CD4-positive, alpha-beta T cell treated with Interleukin-4 for 4 hours (primary cell): ENCODE results near the gene VPS16.
"Not testable (repeated sequence)": the region's sequence is repeated elsewhere in the genome, so short reads cannot be mapped to it uniquely, and the experiment has no call there.

ENCODE experiments used
- DNase-seq: peaks from one replicate; pipeline ENCODE4 v3.0.0-alpha.2; 2020

Gene VPS16

DNA sequence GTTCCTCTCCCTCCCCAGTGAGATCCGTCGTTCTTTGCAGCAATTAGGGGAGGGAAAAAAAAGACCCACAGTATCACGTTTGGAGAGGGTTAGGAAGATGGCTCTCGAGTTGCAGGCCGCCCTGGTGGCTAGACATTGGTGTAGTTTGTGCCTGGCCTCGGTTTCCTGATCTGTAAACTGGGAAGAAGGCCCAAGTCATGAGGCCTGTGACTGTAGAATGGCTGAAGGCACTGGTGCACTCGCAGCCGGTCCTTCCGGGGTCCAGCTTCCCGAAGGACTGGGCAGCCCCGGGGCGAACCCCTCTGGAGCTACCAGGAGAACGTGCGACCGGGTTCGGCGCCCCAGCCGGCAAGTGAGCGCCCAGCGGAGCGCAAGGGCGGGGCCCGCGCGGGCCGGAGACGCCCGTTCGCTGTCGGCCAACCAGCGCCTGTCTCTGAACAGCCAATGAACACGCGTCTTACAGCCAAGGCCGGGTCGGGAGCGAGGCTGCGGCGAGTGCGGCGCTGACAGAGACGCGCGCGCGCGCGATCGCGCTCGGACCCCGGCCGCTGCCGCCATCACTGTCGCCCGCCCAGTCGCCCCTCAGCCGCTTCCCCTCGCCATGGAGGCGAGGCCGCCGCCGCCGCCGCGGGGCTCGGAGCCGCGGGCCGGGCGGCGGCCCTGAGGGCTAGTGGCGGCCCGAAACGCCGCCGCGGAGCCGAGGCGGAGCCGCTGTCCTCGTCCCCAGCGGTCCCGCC, 32.6 kb downstream of the VPS16 start, which contains the start of gene PTPRA:
Gene PTPRA, plus strand, starts transcription at position 472 of the 737 bp plus-strand sequence. CDS start 90,797 bp downstream, outside the sequence.
- peak; percentile 91 for DNase-seq

DNA sequence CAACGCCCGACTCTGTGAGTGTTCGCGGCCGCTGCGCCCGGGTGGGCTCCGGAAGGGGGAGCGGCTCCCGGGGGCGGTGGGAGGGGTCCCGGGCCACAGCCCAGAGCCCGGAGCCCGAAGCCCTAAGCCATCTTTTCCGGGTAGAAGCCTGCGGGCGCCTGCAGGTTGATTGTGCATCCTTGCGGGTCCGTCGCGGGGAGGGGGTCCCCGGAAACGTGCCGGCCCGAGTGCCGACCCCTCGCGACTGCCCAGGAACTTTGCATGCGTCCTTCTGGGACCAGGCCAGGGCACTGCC, 33.1 kb downstream of the VPS16 start:
- DNase-seq: peak; percentile 51

DNA sequence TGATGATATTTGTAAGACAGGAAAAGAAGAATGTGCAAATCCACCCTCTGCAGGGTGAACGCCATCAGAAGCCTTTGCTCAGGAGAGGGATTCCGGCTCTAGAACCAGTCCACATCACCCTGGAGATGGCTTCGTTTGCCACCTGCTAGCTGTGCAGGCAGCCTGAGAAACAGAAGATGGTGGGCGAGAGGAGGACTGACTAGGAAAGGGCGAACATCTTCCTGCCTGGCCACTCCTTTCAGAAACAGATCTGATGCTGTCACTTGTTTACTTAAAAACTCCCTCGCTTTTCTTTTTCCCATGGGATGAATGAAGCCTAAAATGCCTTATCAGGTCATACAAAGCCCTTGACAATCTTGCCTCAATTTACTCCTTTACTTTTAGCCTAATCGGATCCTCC, 33.9 kb downstream of the VPS16 start:
- no peak for DNase-seq

DNA sequence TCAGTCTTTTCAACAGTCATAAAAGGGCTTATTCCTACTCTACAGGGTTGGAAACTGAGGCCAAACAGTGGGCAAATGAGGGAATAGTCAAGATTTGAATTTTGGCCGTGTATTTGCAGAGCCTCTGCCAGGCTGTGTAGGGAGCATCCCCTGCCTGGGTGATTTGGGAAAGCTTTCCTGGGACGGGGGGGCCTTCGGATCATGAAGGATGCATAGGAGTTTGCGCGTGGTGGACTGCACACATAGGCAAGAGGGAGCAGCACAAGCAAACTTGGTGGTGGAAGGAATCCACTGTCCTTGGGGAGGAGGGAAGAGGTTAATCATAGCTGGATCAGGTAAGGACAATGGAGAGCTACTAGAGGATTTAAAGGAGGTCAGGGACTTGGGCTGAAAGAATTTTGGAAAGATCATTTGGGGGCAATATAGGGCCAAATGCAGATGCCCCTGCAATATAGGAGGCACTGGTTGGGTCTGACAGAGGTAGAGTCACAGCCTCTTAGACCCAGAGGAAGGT, 35.2 kb downstream of the VPS16 start:
- DNase-seq: no peak

DNA sequence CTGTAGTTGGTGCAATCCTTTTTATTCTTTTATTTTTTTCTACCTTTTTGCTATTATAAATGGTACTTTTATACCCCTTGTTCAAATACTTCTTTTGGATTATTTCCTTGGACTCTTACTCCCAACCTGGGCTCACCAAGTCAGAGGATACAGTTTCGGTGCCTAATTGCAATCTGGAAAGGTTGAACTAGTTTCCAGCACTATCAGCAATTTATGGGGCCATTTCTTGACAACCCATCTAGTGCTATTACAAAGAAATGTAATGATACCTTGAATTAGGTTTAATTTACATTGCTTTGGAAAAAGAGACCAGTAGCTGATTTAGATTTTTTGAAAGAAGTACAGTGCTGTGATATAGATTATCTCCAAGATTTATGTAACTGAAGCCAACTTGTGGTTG, 38.0 kb downstream of the VPS16 start:
- no peak for DNase-seq

DNA sequence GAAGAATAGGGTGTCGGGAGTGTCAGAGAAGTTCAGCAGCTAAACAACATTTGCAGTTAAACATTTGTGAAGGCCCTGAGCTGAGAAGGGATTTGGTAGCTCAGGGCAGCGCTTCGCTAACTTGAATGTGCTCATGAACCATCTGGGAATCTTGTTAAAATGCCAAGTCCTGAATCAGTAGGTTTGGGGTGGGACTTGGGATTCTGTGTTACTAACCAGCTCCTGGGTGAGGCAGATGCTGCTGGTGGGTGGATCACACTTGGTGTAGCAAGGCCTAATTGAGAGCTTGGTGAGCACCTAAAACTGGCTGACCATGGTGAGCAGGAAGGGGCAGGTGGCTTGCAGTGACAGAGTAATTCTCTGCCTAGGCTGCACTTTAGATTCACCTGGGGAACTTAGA, 38.6 kb downstream of the VPS16 start:
- no peak for DNase-seq

DNA sequence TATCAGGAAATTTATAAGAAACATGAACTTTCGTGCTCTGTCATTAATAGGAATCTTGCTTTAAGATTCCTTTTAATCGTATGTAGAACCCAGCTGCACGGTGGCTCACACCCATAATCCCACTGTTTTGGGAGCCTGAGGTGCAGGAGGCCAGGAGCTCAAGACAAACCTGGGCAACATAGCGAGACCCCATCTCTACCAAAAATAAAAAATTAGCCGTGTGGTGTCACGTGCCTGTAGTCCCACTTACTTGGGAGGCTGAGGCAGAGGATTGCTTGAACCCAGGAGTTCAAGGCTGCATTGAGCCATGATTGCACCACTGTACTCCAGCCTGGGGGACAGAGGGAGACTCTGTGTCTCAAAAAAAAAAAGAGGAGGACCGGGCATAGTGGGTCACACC, 40.1 kb downstream of the VPS16 start:
- DNase-seq: no peak

DNA sequence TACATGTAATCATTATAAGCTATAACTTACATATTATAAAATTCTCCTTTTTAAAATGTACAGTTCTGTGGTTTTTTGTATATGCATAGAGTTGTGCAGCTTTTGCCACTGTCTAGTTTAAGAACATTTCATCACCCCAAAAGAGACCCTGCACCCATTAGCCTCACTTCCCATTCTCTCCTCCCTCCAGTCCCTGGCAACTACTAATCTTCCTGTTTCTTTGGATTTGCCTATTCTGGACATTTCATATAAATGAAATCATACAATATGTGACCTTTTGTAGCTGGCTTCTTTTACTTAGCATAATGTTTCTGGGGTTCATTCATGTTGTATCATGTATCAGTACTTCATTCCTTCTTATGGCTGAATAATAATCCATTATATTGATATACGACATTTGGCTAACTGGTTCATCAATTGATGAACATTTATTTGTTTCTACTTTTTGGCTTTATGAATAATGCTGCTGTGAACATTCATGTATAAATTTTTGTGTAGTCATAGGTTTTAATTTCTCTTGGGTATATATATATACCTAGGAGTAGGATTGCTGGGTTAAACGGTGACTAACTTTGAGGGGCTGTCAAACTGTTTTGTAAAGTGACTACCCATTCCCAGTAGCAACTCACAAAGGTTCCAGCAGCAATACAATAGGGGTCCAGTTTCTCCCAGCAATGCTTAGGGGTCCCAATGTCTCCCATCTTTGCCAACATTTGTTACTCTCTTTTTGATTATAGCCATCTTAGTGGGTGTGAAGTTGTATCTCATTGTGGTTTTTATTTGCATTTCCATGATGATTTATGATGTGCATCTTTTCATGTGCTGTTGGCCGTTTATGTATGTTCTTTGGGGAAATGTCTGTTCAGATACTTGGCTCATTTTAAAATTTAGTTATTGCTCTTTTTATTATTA, 43.4 kb downstream of the VPS16 start:
- DNase-seq: no peak

DNA sequence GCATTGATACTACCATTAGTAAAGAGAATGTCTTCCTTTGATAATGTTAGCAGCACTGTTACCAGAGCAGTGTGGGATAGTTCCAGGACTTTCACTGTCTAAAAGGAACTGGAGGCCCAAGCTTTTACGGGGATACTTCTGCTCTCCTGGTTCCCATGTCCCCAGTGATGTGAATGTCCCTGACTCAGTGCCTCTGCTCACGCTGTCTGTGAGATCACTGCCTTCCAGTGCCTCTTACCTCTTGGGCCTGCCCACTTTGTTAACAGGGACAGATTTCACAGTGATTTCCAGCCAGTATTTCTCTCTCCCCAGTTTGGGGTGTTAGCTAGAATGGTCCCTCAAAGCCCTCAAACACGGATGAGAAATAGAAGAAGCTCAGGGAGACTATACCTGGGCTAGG, 47.2 kb downstream of the VPS16 start:
- DNase-seq: no peak

DNA sequence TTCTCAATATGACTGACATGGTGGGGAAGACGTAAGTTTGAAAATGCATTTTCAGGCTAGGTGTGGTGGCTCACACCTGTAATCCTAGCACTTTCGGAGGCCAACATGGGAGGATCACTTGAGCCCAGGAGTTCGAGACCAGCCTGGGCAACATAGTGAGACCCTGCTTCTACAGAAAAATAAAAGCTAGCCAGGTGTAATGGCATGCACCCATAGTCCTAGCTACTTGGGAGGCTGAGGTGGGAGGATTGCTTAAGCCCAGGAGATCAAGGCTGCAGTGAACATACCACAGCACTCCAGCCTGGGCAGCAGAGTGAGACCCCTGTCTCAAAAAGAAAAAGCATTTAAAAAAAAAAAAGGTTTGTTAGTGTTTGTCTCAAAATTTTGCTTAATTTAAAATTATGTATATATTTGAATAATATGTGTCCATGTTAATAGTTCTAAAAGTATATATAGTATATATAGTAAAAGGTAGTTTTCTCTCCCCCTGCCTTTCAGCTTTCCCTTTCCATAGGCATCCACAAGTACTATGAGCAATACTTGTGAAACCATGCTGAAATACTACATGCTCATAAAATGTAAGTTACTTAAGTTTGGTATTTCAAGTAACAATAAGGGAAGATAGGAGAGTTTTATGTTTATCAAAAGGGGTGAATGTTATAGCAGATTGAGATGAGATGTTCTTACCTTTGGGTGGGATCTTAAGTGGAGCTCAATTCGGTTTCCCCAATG, 47.8 kb downstream of the VPS16 start:
- no peak for DNase-seq

DNA sequence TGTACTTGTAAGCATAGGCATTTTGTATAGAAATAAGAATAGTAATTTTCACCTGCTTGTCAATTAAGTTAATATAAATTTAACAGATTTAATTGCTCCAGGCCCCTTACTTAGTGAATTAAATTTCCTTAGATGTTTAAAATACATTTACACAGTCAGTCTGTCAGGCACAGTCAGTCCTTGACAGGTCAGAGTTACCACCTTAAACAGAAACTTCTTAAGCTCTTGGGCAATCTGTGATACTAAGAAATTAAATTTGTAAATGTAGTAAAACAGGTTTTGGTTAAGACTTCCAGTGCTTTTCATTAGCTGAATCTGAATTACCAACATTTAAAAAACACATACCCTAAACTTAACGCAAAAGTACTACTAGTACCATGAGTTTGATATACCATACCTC, 48.7 kb downstream of the VPS16 start:
- DNase-seq: no peak

DNA sequence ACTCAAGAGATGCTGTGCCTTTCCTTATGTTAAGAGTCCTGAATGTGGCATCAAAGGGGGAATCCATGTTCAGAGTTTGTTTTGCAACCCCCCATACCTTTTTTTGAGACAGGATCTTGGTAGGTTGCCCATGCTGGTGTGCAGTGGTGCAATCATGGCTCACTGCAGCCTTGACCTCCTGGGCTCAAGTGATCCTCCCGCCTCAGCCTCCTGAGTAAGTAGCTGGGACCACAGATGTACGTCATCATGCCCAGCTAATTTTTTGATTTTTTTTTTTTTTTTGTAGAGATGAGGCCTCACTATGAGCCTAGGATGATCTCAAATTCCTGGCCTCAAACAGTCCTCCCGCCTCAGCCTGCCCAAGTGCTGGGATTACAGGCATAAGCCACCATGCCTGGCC, 49.3 kb downstream of the VPS16 start:
- no peak for DNase-seq

DNA sequence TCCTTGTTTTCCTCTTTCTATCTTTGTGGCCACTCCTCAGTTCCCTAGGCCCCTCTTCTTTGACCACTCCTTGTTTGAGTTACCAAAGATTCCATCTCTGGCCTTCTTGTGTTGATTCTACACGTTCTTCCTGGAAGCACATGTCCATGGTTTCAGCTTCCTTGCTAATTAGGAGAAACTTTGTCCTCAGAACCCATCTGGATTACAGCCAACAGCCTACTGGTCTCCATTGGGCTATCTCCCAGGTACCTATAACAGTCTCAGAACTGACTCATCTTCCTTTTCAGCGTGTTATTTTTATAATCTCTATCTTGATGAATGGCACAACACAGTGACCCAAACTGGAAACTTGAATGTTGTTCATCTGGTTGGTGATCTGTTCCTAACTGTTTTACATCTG, 50.2 kb downstream of the VPS16 start:
- no peak for DNase-seq

DNA sequence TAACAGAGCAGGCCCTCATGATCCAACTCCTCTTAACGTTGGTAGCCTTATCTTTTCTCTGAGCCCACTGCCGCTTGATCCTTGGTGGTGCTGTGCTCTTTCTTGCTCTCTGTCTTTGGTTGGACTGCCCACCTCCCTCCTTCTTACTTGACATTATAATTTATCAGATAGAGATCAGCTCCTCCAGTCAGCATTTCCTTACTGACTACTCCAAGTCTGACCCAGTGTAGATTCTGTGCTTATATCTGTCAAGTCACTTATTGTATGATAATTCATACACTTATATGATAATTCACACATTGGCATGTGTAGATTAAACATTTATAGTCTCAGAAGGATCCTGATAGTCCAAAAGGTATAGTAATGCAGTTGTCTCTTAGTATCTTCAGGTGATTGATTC, 50.8 kb downstream of the VPS16 start:
- no peak for DNase-seq

DNA sequence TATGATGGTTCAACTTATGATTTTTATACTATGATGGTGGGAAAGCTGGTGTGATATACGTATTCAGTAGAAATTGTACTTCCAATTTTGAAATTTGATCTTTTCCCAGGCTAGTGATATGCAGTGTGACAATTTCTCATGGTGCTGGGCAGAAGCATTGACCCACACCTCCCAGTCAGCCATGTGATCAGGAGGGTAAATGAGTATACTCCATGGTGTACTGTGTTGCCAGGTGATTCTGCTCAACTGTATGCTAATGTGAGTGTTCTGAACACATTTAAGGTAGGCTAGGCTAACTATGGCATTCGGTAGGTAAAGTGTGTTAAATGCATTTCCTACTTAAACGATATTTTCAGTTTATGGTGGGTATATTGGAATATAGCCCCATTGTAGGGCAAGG, 51.8 kb downstream of the VPS16 start:
- DNase-seq: no peak

DNA sequence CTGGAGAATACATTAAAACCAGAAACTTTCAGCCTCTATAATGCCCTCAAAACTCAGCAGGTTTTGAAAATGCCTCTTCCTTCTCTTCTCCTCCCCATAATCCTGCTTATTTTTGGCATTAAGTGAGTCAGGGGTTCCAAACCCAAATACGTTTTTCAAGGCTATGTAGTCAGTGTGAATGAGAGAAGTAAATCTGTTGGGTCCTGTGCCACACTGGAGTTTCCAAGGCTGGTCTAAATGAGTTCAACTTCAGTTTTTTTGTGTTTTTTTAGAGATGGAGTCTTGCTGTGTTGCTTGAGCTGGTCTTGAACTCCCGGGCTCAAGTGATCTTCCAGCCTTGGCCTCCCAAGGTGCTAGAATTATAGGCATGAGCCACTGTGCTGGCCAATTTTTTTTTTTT, 53.7 kb downstream of the VPS16 start:
- DNase-seq: no peak

DNA sequence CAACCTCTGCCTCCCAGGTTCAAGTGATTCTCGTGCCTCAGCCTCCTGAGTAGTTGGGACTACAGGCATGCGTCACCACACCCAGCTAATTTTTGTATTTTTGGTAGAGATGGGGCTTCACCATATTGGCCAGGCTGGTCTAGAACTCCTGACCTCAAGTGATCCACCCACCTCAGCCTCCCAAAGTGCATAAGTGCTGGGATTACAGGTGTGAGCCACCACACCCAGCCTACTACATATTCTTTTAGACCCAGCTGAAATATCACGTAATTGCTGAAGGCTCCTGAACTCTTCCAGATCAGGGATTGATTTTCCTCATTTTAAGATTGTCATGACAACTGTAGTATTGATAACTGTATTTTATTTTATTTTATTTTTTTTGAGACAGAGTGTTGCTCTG, 54.6 kb downstream of the VPS16 start:
- not testable (repeated sequence) for DNase-seq

DNA sequence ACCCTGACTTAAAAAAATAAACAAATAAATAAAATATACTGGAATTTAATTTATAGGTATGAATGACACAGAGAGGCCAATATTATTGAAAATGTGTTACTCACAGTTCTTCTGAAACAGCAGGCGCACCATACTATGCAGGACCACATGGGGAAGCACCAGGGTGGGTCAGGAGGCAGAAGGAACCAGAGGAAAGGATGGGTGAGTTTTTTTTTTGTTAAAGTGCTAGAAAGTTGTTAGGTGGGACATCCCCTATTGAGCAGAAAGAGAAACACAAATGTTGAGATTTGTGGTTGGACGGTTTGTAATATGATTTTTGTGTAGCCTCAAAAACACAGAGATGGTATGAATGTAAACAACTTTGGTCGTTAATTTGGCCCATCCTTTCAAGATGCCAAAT, 58.7 kb downstream of the VPS16 start:
- no peak for DNase-seq

DNA sequence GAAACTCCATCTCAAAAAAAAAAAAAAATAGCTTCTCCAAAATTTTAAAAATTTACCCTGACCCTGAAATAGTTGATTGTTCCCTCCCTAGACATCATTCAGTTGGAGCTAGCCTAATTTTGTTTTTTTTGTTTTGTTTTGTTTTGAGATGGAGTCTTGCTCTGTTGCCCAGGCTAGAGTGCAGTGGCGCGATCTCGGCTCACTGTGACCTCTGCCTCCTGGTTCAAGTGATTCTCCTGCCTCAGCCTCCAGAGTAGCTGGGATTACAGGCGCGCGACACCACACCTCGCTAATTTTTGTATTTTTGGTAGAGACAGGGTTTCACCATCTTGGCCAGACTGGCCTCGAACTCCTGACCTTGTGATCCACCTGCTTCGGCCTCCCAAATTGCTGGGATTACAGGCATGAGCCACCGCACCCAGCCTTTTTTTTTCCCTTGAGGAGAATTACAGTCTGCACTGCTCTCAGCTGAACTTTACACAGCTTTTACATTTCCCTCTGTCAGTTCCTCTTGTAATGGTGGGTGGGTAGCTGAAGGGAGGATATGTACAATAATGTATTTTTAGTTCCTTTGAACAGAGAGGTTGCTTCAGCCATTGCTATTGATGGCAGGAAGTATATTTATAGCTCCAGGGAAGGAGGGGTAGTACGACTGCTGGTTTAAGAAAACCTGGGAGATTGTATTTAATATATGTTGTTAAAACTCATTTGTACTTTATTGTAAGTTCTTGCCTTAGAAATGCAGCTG, 60.5 kb downstream of the VPS16 start:
- no peak for DNase-seq

DNA sequence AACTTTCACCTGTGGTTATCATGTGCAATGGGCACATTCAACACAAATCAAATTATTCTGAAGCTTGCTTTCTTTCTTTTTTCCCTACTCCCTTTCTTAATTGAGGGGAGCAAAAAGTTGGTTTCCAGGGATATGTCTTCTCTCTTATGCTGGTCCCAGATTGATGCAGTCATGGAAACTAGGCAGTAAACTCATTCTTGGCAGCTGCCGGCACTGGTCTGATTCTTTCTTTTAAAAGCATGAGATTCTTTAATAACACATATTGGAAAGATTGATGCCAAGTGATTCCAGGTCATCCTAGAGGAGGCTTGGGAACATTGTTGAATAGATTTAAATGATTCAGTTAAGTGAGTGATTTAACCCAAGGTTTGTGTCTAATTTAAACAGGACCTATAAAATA, 61.7 kb downstream of the VPS16 start:
- no peak for DNase-seq

DNA sequence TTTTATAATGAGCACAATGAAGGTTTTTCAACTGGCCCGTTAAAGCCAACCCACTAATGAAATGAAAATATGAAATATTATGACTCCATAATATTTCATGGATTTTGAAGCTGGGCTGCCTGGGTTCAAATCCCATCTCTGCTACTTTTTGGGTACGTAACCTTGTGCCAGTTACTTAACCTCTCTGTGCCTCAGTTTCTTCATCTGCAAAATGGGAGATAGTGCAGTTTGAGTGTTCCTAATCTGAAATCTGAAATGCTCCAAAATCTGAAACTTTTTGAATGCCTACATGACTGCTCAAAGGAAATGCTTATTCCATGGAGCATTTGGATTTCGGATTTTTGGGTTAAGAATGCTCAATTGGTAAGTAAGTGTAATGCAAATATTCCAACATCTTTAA, 62.3 kb downstream of the VPS16 start:
- DNase-seq: no peak

DNA sequence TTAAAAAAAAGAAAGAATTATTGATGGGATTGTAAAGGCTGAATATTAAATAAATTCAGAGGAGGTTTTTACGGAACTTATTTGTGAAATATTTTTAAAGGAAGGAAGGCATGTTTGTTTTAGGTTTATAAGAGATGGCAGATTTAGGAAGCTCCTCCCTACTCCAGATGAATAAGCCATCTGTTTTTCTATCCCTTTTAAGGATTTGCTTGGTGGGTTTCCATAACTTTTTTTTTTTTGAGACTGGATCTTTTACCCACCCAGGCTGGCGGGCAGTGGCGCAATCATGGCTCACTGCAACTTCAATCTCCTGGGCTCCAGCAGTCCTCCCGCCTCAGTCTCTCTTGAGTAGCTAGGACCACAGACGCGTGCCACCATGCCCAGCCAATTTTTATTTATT, 63.1 kb downstream of the VPS16 start:
- no peak for DNase-seq

DNA sequence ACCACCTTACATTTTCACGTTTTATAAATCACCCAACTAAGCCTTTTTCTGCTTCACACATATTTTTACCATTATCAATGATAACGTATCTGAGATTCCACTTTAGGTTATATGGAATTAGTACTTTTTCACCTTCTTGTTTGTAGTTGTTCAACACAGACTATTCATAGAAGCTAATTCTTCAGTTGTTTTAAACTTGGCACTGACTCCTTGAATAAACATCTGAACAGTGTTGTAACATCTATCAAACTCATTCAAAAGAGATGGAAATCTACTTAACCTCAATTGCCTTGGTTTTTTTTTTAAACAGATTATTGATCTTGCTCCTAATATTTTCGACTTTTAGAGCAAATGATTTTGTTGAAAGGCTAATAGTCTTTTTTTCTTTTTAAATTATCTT, 67.0 kb downstream of the VPS16 start:
- DNase-seq: no peak
